NCI-H187 treated with DMSO at 0.1 percent for 48 hours (cell line): ENCODE results near the gene ORAI1.
"Not testable (repeated sequence)": the region's sequence is repeated elsewhere in the genome, so short reads cannot be mapped to it uniquely, and the experiment has no call there.

Source experiments
- DNase-seq: peaks from one replicate; lab custom pipeline; 2025; lab: John Stamatoyannopoulos, UW

Gene ORAI1

GRCh38 chr12:121649322-121649721 lies 23.0 kb downstream of the ORAI1 start:
- no peak for DNase-seq

GRCh38 chr12:121649819-121650353 lies 23.6 kb downstream of the ORAI1 start:
- no peak for DNase-seq

GRCh38 chr12:121651320-121651719 lies 25.0 kb downstream of the ORAI1 start:
- no peak for DNase-seq

- no peak for DNase-seq
Observed at GRCh38 chr12:121652767-121653497, 26.6 kb downstream of the ORAI1 start.

- no peak for DNase-seq
Observed at GRCh38 chr12:121653999-121654398, 27.7 kb downstream of the ORAI1 start.

GRCh38 chr12:121656122-121656521 lies 29.8 kb downstream of the ORAI1 start:
- no peak for DNase-seq

- DNase-seq, result no peak
Observed at GRCh38 chr12:121657305-121658008, 31.1 kb downstream of the ORAI1 start.

GRCh38 chr12:121661353-121662105 lies 35.2 kb downstream of the ORAI1 start:
- DNase-seq, result not testable (repeated sequence)

GRCh38 chr12:121663610-121663929 lies 37.2 kb downstream of the ORAI1 start:
- DNase-seq, result no peak

GRCh38 chr12:121666829-121667228 lies 40.5 kb downstream of the ORAI1 start:
- DNase-seq, result not testable (repeated sequence)

GRCh38 chr12:121668750-121669520 lies 42.6 kb downstream of the ORAI1 start:
- no peak for DNase-seq

- DNase-seq, result no peak
Observed at GRCh38 chr12:121669521-121669900, 43.2 kb downstream of the ORAI1 start, which contains the start of gene MORN3. Gene MORN3, minus strand, starts transcription at chr12:121669654. Its CDS starts 171 bp downstream, at chr12:121669483.

- no peak for DNase-seq
Observed at GRCh38 chr12:121673013-121673511, 46.7 kb downstream of the ORAI1 start.

GRCh38 chr12:121676190-121676589 lies 49.9 kb downstream of the ORAI1 start:
- no peak for DNase-seq

GRCh38 chr12:121678305-121678704 lies 52.0 kb downstream of the ORAI1 start:
- no peak for DNase-seq

- DNase-seq, result no peak
Observed at GRCh38 chr12:121678716-121679300, 52.5 kb downstream of the ORAI1 start.

GRCh38 chr12:121679661-121680197 lies 53.4 kb downstream of the ORAI1 start:
- DNase-seq, result not testable (repeated sequence)

- no peak for DNase-seq
Observed at GRCh38 chr12:121688966-121689365, 62.6 kb downstream of the ORAI1 start.

- no peak for DNase-seq
Observed at GRCh38 chr12:121689430-121689829, 63.1 kb downstream of the ORAI1 start.
